Measurements from ENCODE around the gene C10orf71. TPM values are rescaled to one million over a fixed set of nuclear protein-coding genes. Genes with fewer than 3 reads are reported as not detected.

Gene C10orf71
- total and polyA plus RNA-seq, 2 donors (not counting 1 experiment from before 2014, with no cell fraction given): not detected

DNA sequence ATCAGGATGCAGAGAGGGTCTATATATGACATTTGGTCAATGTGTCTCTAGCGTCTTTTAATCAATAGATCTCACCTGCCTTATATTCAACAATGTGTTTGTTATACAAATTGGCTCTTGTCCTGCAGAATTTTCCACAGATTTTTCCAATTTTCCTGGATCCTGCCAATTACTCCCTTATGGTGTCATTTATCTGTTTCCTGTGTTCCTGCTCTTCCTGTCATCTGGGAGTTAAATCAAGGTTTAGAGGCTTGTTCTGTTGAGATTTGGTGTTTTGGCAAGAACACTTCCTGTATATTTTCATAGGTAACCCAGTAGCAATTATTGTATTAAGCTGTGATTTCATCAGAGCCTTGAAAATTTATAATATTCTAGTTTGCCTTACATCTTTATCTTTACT lies 8.8 kb upstream of the C10orf71 start:
- Histone ChIP-seq H3K4me3 (ENCODE audit: control extremely low read depth in 1 of 5, extremely low read depth in 1 of 5, insufficient read depth in 1 of 5, low read depth in 2 of 5, low read length in 4 of 5) (no peak overlapping the region), H3K9ac (ENCODE audit: low read length) (no peak overlapping the region), H3K36me3 (replicated peaks in 1 of 2; ENCODE audit: control extremely low read depth in 1 of 2, control insufficient read depth in 1 of 2, extremely low read depth in 1 of 2, insufficient read depth in 2 of 2, low read length in 1 of 2) (no peaks in the 10 kb centered on the region), H3K27ac (ENCODE audit: low read length in 2 of 2) (no peak overlapping the region), H3K4me2 (replicated peaks; ENCODE audit: low read depth, low read length, poor library complexity, severe bottlenecking) (no peak overlapping the region), H3K9me3 (ENCODE audit: control extremely low read depth in 1 of 3, control insufficient read depth in 2 of 3, insufficient read depth in 1 of 3, low read length in 2 of 3) (peaks cover 0 to 4% (median 0%) of the 10 kb centered on the region in 3 donors), H3K79me2 (ENCODE audit: control insufficient read depth, insufficient read depth, low read length) (no peaks in the 10 kb centered on the region), H3K4me1 (ENCODE audit: control insufficient read depth in 2 of 2, insufficient read depth in 2 of 2, low read length in 2 of 2) (no peaks in the 10 kb centered on the region), H3K27me3 (replicated peaks in 1 of 4; ENCODE audit: control extremely low read depth in 1 of 4, control insufficient read depth in 3 of 4, insufficient read depth in 4 of 4, low read length in 3 of 4) (no peaks in the 10 kb centered on the region), H2AFZ (ENCODE audit: insufficient read depth, low read depth, low read length, poor library complexity, severe bottlenecking) (no peak overlapping the region), H4K20me1 (ENCODE audit: control insufficient read depth, insufficient read depth, low read length, poor library complexity, severe bottlenecking) (no peaks in the 10 kb centered on the region)
- WGBS (ENCODE audit: insufficient coverage): no CpG with 5 or more reads among the region's 1 CpG
- TF ChIP-seq, protein P1, sequence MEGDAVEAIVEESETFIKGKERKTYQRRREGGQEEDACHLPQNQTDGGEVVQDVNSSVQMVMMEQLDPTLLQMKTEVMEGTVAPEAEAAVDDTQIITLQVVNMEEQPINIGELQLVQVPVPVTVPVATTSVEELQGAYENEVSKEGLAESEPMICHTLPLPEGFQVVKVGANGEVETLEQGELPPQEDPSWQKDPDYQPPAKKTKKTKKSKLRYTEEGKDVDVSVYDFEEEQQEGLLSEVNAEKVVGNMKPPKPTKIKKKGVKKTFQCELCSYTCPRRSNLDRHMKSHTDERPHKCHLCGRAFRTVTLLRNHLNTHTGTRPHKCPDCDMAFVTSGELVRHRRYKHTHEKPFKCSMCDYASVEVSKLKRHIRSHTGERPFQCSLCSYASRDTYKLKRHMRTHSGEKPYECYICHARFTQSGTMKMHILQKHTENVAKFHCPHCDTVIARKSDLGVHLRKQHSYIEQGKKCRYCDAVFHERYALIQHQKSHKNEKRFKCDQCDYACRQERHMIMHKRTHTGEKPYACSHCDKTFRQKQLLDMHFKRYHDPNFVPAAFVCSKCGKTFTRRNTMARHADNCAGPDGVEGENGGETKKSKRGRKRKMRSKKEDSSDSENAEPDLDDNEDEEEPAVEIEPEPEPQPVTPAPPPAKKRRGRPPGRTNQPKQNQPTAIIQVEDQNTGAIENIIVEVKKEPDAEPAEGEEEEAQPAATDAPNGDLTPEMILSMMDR (IDR thresholded peaks at IDR 0.05): no peak
- no peak for TF ChIP-seq EZH2 (IDR thresholded peaks at IDR 0.05; ENCODE audit: borderline replicate concordance, insufficient read depth, low read depth, low read length, poor library complexity, severe bottlenecking)
- ChIA-PET CTCF (no interaction called here), POLR2A (no interaction called here)
- peaks cover 14% of the 10 kb centered on the region for H3K27me3 Mint-ChIP-seq
- no peak overlapping the region for H3K4me3 Mint-ChIP-seq
- no peaks in the 10 kb centered on the region for H3K4me1 Mint-ChIP-seq
- ATAC-seq (ENCODE audit: low read depth) (no peak), DNase-seq (no peak)
- intact Hi-C loops (cut with micrococcal nuclease): no loop called here
- no peak overlapping the region for H3K27ac Mint-ChIP-seq
- H3K9me3 Mint-ChIP-seq (ENCODE audit: insufficient read depth): no peaks in the 10 kb centered on the region

GRCh38 chr10:49290607-49291006 lies 8.4 kb upstream of the C10orf71 start:
- H3K9me3 ChIP-seq (ENCODE audit: control extremely low read depth in 1 of 3, control insufficient read depth in 2 of 3, insufficient read depth in 1 of 3, low read length in 2 of 3): peaks cover 0 to 4% (median 0%) of the 10 kb centered on the region in 3 donors
- Mint-ChIP-seq H3K9me3 (ENCODE audit: insufficient read depth) (no peaks in the 10 kb centered on the region), H3K4me3 (no peak overlapping the region), H3K4me1 (no peaks in the 10 kb centered on the region), H3K27ac (no peak overlapping the region), H3K27me3 (peaks cover 14% of the 10 kb centered on the region)
- intact Hi-C loops (cut with micrococcal nuclease): no loop called here
- no peak for DNase-seq
- no peaks in the 10 kb centered on the region for H3K27me3 ChIP-seq (replicated peaks in 1 of 4; ENCODE audit: control extremely low read depth in 1 of 4, control insufficient read depth in 3 of 4, insufficient read depth in 4 of 4, low read length in 3 of 4)
- no peaks in the 10 kb centered on the region for H3K4me1 ChIP-seq (ENCODE audit: control insufficient read depth in 2 of 2, insufficient read depth in 2 of 2, low read length in 2 of 2)
- ATAC-seq (ENCODE audit: low read depth): no peak
- ChIA-PET POLR2A (no interaction called here), CTCF (no interaction called here)
- H3K27ac ChIP-seq (ENCODE audit: low read length in 2 of 2): no peak overlapping the region
- H3K36me3 ChIP-seq (replicated peaks in 1 of 2; ENCODE audit: control extremely low read depth in 1 of 2, control insufficient read depth in 1 of 2, extremely low read depth in 1 of 2, insufficient read depth in 2 of 2, low read length in 1 of 2): no peaks in the 10 kb centered on the region
- no peak overlapping the region for H3K4me2 ChIP-seq (replicated peaks; ENCODE audit: low read depth, low read length, poor library complexity, severe bottlenecking)
- no peak overlapping the region for H3K9ac ChIP-seq (ENCODE audit: low read length)
- no peak overlapping the region for H3K4me3 ChIP-seq (ENCODE audit: control extremely low read depth in 1 of 5, extremely low read depth in 1 of 5, insufficient read depth in 1 of 5, low read depth in 2 of 5, low read length in 4 of 5)
- no peak overlapping the region for H2AFZ ChIP-seq (ENCODE audit: insufficient read depth, low read depth, low read length, poor library complexity, severe bottlenecking)
- TF ChIP-seq EZH2 (IDR thresholded peaks at IDR 0.05; ENCODE audit: borderline replicate concordance, insufficient read depth, low read depth, low read length, poor library complexity, severe bottlenecking): no peak
- TF ChIP-seq, protein P1 (IDR thresholded peaks at IDR 0.05): no peak
- H4K20me1 ChIP-seq (ENCODE audit: control insufficient read depth, insufficient read depth, low read length, poor library complexity, severe bottlenecking): no peaks in the 10 kb centered on the region
- no peaks in the 10 kb centered on the region for H3K79me2 ChIP-seq (ENCODE audit: control insufficient read depth, insufficient read depth, low read length)
- WGBS (ENCODE audit: insufficient coverage): 100% methylated on average over 1 of the region's 3 CpGs
